GM12891 (cell line): ENCODE measurements around the gene PSMB3.

ENCODE experiments used
- POLR2A ChIP-seq: IDR thresholded peaks from 2 replicates; pipeline ENCODE4 v1.6.1; 2011; ENCODE audit warnings: low read depth, low read length, control low read depth
- POLR2AphosphoS5 ChIP-seq: IDR thresholded peaks from 2 replicates; pipeline ENCODE4 v1.6.1; 2011; ENCODE audit warnings: low read depth, low read length, control low read depth
- TAF1 ChIP-seq: IDR thresholded peaks from 2 replicates; pipeline ENCODE4 v1.6.1; 2011; ENCODE audit warnings: low read depth, low read length, control low read depth

DNA sequence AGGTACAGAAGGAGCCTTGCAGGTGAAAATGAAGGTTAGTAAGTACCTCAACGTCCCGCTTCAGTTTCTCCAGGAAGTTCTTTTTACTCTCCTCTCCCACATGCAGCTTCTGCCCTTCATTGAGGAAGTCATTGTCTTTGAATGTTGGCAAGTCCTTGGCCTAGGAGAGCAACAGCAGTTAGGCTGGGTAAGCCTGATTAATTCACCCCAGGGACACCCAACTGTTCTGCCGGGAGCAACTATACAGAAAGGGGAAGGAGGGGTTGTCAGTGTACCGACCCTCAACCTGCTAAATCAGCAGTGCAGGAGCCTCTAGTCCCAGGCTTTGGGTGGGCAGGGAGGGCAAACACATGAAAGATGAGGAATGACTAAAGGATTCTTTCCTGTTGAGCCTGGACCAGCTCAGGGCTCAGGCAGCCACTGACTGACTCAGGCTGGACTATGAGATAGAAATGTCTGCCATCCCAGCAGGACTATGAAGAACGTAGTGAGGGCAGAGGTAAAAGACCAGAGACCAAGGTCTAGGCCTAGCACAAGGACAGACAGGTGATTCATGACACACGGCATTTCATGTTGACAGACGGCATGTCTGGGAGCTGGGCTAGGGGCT lies 25.2 kb downstream of the PSMB3 start:
- no peak for TF ChIP-seq POLR2A
- no peak for TF ChIP-seq TAF1
- no peak for TF ChIP-seq POLR2AphosphoS5
